ENCODE data around the gene SCARB1.

Gene SCARB1

DNA sequence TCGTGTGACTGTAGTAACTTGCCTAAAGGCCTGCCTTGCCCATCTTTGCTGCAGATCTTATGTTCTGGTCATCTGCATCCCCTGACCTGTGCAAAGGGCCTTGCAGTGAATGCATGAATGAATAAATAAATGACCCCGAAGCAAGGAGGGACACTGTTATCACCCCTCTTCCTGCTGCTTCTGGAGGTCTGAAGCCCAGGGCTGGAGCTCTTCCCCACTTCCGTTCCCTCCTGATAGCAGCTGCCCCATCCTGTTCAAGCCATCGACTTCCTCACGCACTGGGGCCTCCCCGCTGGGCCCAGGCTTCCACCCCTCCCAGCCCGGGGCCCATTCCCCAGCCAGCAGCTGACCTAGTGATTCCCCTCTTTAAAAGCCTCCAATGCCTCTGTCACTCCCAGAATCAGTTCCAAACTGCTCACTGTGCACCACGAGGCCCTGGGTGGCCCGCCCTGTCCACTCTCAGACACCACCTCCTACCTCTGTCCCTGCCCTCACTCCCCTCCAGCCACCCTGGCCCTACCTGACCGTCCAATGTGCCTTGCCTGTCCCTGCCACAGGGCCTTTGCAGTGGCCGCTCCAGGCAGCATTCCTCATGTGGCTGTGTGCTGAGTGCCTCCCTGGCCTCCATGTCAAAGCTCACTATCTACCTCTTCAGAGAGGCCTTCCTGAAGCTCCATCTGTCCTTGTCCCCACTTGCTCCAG is 78.6 kb downstream of the SCARB1 start:
- H3K9ac ChIP-seq (ENCODE audit: low read depth, low read length) = no peak overlapping the region
- H3K9me3 ChIP-seq (ENCODE audit: insufficient read depth, low read depth, low read length) = no peaks in the 10 kb centered on the region
- H3K4me1 ChIP-seq (ENCODE audit: insufficient read depth, low read length) = peaks cover 6% of the 10 kb centered on the region; the same call in 1 of the 2 replicates
- no peaks in the 10 kb centered on the region for H3K27me3 ChIP-seq (ENCODE audit: insufficient read depth, low read length)
- peaks cover 20% of the 10 kb centered on the region for H3K36me3 ChIP-seq (ENCODE audit: insufficient read depth, low read length)
- no peak overlapping the region for H3K4me3 ChIP-seq (ENCODE audit: low read length)
- WGBS = 91% methylated on average over 10 of the region's 11 CpGs
- H3K27ac ChIP-seq (ENCODE audit: low read depth, low read length) = no peak overlapping the region

- H3K27ac ChIP-seq (ENCODE audit: low read depth, low read length) = no peak overlapping the region; the same call in 1 of the 2 replicates
- H3K36me3 ChIP-seq (ENCODE audit: insufficient read depth, low read length) = peaks cover 13% of the 10 kb centered on the region
- no peaks in the 10 kb centered on the region for H3K9me3 ChIP-seq (ENCODE audit: insufficient read depth, low read depth, low read length)
- no peak overlapping the region for H3K4me3 ChIP-seq (ENCODE audit: low read length)
- no peak overlapping the region for H3K9ac ChIP-seq (ENCODE audit: low read depth, low read length)
- 99% methylated on average over 5 of the region's 5 CpGs for WGBS
- peaks cover 6% of the 10 kb centered on the region; the same call in 1 of the 2 replicates for H3K4me1 ChIP-seq (ENCODE audit: insufficient read depth, low read length)
- H3K27me3 ChIP-seq (ENCODE audit: insufficient read depth, low read length) = no peaks in the 10 kb centered on the region
Measured at GRCh38 chr12:124783087-124783486, 80.6 kb downstream of the SCARB1 start.

GRCh38 chr12:124782132-124782531 is 81.5 kb downstream of the SCARB1 start:
- Histone ChIP-seq H3K4me1 (ENCODE audit: insufficient read depth, low read length) (peaks cover 5% of the 10 kb centered on the region; the same call in 1 of the 2 replicates), H3K27me3 (ENCODE audit: insufficient read depth, low read length) (no peaks in the 10 kb centered on the region), H3K9ac (ENCODE audit: low read depth, low read length) (no peak overlapping the region), H3K27ac (ENCODE audit: low read depth, low read length) (no peak overlapping the region; the same call in 1 of the 2 replicates), H3K9me3 (ENCODE audit: insufficient read depth, low read depth, low read length) (no peaks in the 10 kb centered on the region), H3K4me3 (ENCODE audit: low read length) (no peak overlapping the region), H3K36me3 (ENCODE audit: insufficient read depth, low read length) (peaks cover 13% of the 10 kb centered on the region)
- WGBS = 86% methylated on average over 2 of the region's 2 CpGs

DNA sequence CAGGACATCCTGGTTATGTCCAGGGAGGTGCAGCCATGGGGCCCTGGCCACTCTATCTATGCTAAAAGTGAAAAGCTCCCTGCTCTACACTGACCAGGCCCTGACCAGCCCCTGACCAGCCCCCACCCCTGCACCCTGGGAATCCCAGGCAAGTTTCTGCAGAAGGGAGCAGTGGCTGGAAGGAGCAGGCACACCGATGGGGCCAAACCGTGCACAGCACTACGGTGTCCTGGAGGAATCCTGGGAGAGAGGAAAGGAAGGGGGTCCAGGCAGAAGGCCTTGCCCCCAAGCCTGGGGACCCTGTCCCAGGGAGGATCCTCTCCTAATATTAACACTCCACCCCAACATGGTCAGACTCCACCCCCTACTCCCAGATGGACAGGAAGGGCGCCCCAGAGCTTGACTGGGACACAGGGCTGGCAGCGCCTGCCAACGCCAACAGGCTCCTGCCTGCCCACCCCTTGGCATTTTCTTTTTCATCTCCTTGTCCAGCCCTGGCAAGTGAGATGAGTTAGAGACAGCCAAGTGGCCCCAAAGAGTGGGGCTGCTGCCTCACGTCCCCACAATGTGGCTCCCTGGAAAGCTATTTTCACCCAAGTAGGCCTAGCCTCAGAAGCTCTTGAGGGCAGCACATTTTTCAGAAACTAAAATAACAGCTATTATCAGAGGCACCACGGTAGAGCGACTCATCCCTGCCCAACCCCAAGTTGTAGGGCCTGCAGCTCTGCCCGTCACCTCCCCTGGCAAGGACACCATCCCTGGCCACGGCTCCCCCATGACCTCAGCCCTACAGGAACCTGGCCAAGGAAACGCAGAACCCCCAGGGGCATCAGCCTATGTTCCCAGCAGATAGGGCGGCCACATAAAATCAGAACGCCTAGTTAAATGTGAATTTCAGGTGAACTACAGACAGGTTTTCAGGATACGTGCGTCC is 82.6 kb downstream of the SCARB1 start:
- Histone ChIP-seq H3K9me3 (ENCODE audit: insufficient read depth, low read depth, low read length) (no peaks in the 10 kb centered on the region), H3K4me1 (ENCODE audit: insufficient read depth, low read length) (no peaks in the 10 kb centered on the region), H3K9ac (ENCODE audit: low read depth, low read length) (no peak overlapping the region), H3K4me3 (ENCODE audit: low read length) (no peak overlapping the region), H3K27me3 (ENCODE audit: insufficient read depth, low read length) (no peaks in the 10 kb centered on the region), H3K27ac (ENCODE audit: low read depth, low read length) (no peak overlapping the region), H3K36me3 (ENCODE audit: insufficient read depth, low read length) (peaks cover 9% of the 10 kb centered on the region)
- WGBS = 91% methylated on average over 16 of the region's 16 CpGs

- Histone ChIP-seq H3K9ac (ENCODE audit: low read depth, low read length) (no peak overlapping the region), H3K4me1 (ENCODE audit: insufficient read depth, low read length) (no peaks in the 10 kb centered on the region), H3K27me3 (ENCODE audit: insufficient read depth, low read length) (no peaks in the 10 kb centered on the region), H3K4me3 (ENCODE audit: low read length) (no peak overlapping the region), H3K9me3 (ENCODE audit: insufficient read depth, low read depth, low read length) (no peaks in the 10 kb centered on the region), H3K36me3 (ENCODE audit: insufficient read depth, low read length) (0 out of 2 replicates have a peak, but pooled peaks cover 2% of the 10 kb centered on the region), H3K27ac (ENCODE audit: low read depth, low read length) (no peak overlapping the region)
- WGBS = 87% methylated on average over 3 of the region's 3 CpGs
Measured at GRCh38 chr12:124780336-124780735, 83.3 kb downstream of the SCARB1 start.

GRCh38 chr12:124779161-124780141 is 84.2 kb downstream of the SCARB1 start:
- Histone ChIP-seq H3K4me3 (ENCODE audit: low read length) (no peak overlapping the region), H3K27ac (ENCODE audit: low read depth, low read length) (no peak overlapping the region), H3K36me3 (ENCODE audit: insufficient read depth, low read length) (no peaks in the 10 kb centered on the region), H3K9me3 (ENCODE audit: insufficient read depth, low read depth, low read length) (peaks cover 2% of the 10 kb centered on the region; the same call in 1 of the 2 replicates), H3K27me3 (ENCODE audit: insufficient read depth, low read length) (no peaks in the 10 kb centered on the region), H3K9ac (ENCODE audit: low read depth, low read length) (no peak overlapping the region), H3K4me1 (ENCODE audit: insufficient read depth, low read length) (no peaks in the 10 kb centered on the region)
- 88% methylated on average over 27 of the region's 27 CpGs for WGBS

GRCh38 chr12:124778411-124778810 is 85.3 kb downstream of the SCARB1 start:
- H3K27ac ChIP-seq (ENCODE audit: low read depth, low read length) = no peak overlapping the region
- WGBS = 95% methylated on average over 12 of the region's 12 CpGs
- no peaks in the 10 kb centered on the region for H3K36me3 ChIP-seq (ENCODE audit: insufficient read depth, low read length)
- H3K4me1 ChIP-seq (ENCODE audit: insufficient read depth, low read length) = no peaks in the 10 kb centered on the region
- no peak overlapping the region for H3K4me3 ChIP-seq (ENCODE audit: low read length)
- H3K27me3 ChIP-seq (ENCODE audit: insufficient read depth, low read length) = no peaks in the 10 kb centered on the region
- no peak overlapping the region for H3K9ac ChIP-seq (ENCODE audit: low read depth, low read length)
- peaks cover 2% of the 10 kb centered on the region; the same call in 1 of the 2 replicates for H3K9me3 ChIP-seq (ENCODE audit: insufficient read depth, low read depth, low read length)

GRCh38 chr12:124777399-124778372 is 86.0 kb downstream of the SCARB1 start:
- 92% methylated on average over 30 of the region's 31 CpGs for WGBS
- Histone ChIP-seq H3K4me3 (ENCODE audit: low read length) (no peak overlapping the region), H3K36me3 (ENCODE audit: insufficient read depth, low read length) (no peaks in the 10 kb centered on the region), H3K27ac (ENCODE audit: low read depth, low read length) (no peak overlapping the region), H3K27me3 (ENCODE audit: insufficient read depth, low read length) (no peaks in the 10 kb centered on the region), H3K4me1 (ENCODE audit: insufficient read depth, low read length) (no peaks in the 10 kb centered on the region), H3K9ac (ENCODE audit: low read depth, low read length) (no peak overlapping the region), H3K9me3 (ENCODE audit: insufficient read depth, low read depth, low read length) (peaks cover 2% of the 10 kb centered on the region; the same call in 1 of the 2 replicates)

DNA sequence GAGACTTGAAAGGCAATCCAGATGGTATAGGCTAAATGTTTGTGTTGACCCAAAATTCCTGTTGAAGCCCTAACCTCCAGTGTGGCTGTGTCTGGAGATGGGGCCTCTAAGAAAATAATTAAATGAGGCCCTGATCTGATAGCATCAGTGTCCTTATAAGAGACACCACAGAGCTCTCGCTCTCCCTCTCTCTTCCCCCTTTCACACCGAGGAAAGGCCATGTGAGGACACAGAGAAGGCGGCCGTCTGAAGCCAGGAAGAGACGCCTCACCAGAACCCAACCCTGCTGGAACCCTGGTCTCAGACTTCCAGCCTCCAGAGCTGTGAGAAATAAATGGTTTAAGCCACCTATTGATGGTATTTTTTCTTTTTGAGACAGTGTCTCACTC is 87.5 kb downstream of the SCARB1 start:
- Histone ChIP-seq H3K36me3 (ENCODE audit: insufficient read depth, low read length) (no peaks in the 10 kb centered on the region), H3K27ac (ENCODE audit: low read depth, low read length) (no peak overlapping the region), H3K4me3 (ENCODE audit: low read length) (no peak overlapping the region), H3K4me1 (ENCODE audit: insufficient read depth, low read length) (no peaks in the 10 kb centered on the region), H3K9me3 (ENCODE audit: insufficient read depth, low read depth, low read length) (peaks cover 2% of the 10 kb centered on the region; the same call in 1 of the 2 replicates), H3K9ac (ENCODE audit: low read depth, low read length) (no peak overlapping the region), H3K27me3 (ENCODE audit: insufficient read depth, low read length) (no peaks in the 10 kb centered on the region)
- WGBS = 92% methylated on average over 5 of the region's 5 CpGs

Measured in HUES64 (cell line).